SU-DHL-6 (cell line): ENCODE data around the gene TIAM2.

ENCODE experiments used
- EZH2phosphoT487 ChIP-seq: fragments of 200-600 bp; sonication (generic), shearing (Covaris generic); conservative IDR thresholded peaks from 2 replicates; pipeline ENCODE4 v1.6.1; 2018; ENCODE audit warnings: mild to moderate bottlenecking, antibody characterized with exemption, low read length, moderate library complexity, mixed read lengths
- TF ChIP-seq, protein P1 (sequence below): fragments of 200-600 bp; sonication (generic); IDR thresholded peaks from one replicate; pipeline ENCODE4 v1.5.1; 2017; ENCODE audit warnings: antibody characterized with exemption, mild to moderate bottlenecking, low read length, moderate library complexity; ENCODE audit not compliant: insufficient read depth, poor library complexity, severe bottlenecking

DNA sequence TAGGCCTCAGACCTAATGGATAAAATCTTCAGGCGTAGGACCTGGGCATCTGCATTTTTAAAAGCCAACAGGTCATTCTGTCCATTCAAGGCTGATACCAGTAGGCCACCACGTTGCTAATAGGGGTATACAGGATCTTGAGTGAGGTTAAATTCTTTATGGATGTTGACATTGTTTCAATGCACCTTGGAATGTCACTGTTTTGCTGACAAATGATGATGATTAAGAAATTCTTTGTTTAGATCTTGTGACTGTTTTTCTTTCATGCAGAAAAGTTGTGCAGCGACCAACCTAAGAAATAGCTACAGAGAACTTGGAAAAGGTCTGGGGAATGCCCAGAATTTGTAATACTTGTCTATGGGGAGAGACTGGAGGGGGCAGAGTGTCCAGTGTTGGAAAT, 167.6 kb downstream of the TIAM2 start:
- TF ChIP-seq, protein P1, sequence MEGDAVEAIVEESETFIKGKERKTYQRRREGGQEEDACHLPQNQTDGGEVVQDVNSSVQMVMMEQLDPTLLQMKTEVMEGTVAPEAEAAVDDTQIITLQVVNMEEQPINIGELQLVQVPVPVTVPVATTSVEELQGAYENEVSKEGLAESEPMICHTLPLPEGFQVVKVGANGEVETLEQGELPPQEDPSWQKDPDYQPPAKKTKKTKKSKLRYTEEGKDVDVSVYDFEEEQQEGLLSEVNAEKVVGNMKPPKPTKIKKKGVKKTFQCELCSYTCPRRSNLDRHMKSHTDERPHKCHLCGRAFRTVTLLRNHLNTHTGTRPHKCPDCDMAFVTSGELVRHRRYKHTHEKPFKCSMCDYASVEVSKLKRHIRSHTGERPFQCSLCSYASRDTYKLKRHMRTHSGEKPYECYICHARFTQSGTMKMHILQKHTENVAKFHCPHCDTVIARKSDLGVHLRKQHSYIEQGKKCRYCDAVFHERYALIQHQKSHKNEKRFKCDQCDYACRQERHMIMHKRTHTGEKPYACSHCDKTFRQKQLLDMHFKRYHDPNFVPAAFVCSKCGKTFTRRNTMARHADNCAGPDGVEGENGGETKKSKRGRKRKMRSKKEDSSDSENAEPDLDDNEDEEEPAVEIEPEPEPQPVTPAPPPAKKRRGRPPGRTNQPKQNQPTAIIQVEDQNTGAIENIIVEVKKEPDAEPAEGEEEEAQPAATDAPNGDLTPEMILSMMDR, result no peak
- TF ChIP-seq EZH2phosphoT487, result no peak
